SK-N-SH (cell line): Measurements from ENCODE around the gene ZNF784. TPM values are rescaled to one million over a fixed set of nuclear protein-coding genes. Genes with fewer than 3 reads are reported as not detected.
A peak's percentile ranks its signal among the peaks of the same experiment; 100 is the strongest.

Experiments used
- EP300 ChIP-seq, 2 experiments: IDR thresholded peaks; 2 replicates each; pipeline versions ENCODE4 v1.4.0 to v1.6.1; 2012; ENCODE audit warnings: borderline replicate concordance in 1 of 2, low read depth in 1 of 2, low read length in 1 of 2
- EZH2phosphoT487 ChIP-seq: fragments of 200-600 bp; sonication (generic); IDR thresholded peaks from 2 replicates; pipeline ENCODE4 v1.6.1; 2017; ENCODE audit warnings: low read depth, mixed run types, mild to moderate bottlenecking, antibody characterized with exemption, moderate library complexity, borderline replicate concordance
- FOSL2 ChIP-seq: IDR thresholded peaks from 2 replicates; pipeline ENCODE4 v1.4.0; 2012; ENCODE audit warnings: low read depth, mild to moderate bottlenecking, moderate library complexity, borderline replicate concordance
- FOXJ3 ChIP-seq: sonication (generic); formaldehyde crosslinking; IDR thresholded peaks from 2 replicates; pipeline ENCODE4 v1.5.1; 2020; ENCODE audit warnings: mild to moderate bottlenecking, missing genetic modification reagents
- GABPA ChIP-seq: IDR thresholded peaks from 2 replicates; pipeline ENCODE4 v1.4.0; 2012; ENCODE audit warnings: low read depth, mild to moderate bottlenecking
- GATA2 ChIP-seq: sonication (generic); formaldehyde crosslinking; IDR thresholded peaks from 2 replicates; pipeline ENCODE4 v1.5.0; 2020; ENCODE audit warnings: mild to moderate bottlenecking, missing genetic modification reagents
- NRF1 ChIP-seq: IDR thresholded peaks from 2 replicates; pipeline ENCODE4 v1.6.1; 2012; ENCODE audit warnings: low read depth, mild to moderate bottlenecking, low read length
- RFX5 ChIP-seq: IDR thresholded peaks from 2 replicates; pipeline ENCODE4 v1.6.1; 2012; ENCODE audit warnings: mild to moderate bottlenecking, improper control_type of control experiment, low read length
- TCF12 ChIP-seq: IDR thresholded peaks from 2 replicates; pipeline ENCODE4 v1.4.0; 2012
- TEAD4 ChIP-seq: IDR thresholded peaks from 2 replicates; pipeline ENCODE4 v1.4.0; 2012; ENCODE audit warnings: mild to moderate bottlenecking, borderline replicate concordance; ENCODE audit not compliant: insufficient read depth
- YY1 ChIP-seq: IDR thresholded peaks from 2 replicates; pipeline ENCODE4 v1.4.0; 2012; ENCODE audit warnings: low read depth, mild to moderate bottlenecking
- polyA plus RNA-seq, 3 experiments: library from polyadenylated mRNA; depleted of rRNA; stranded (reverse); fragments of >200 nt; gene quantifications; 2 replicates each; pipeline ENCODE4 v1.2.3, GENCODE V29; 2012
- TF ChIP-seq, protein P1 (sequence below): IDR thresholded peaks from 2 replicates; pipeline ENCODE4; 2012
- TF ChIP-seq, protein P2 (sequence below): IDR thresholded peaks from 2 replicates; pipeline ENCODE4 v1.4.0; 2012; ENCODE audit warnings: low read depth
- TF ChIP-seq, protein P3 (sequence below): fragments of 150-350 bp; IDR thresholded peaks from 2 replicates; pipeline ENCODE4 v1.6.1; 2017; ENCODE audit warnings: antibody characterized with exemption, low read length, low read depth, borderline replicate concordance
- TF ChIP-seq, protein P4 (sequence below): IDR thresholded peaks from 2 replicates; pipeline ENCODE4 v1.6.1; 2012; ENCODE audit warnings: mild to moderate bottlenecking, low read depth, low read length, moderate library complexity

The ZNF784 gene
- polyA plus RNA-seq, 1 of the 3 experiments (the other 2 are of a cell fraction): 5.5 TPM

DNA sequence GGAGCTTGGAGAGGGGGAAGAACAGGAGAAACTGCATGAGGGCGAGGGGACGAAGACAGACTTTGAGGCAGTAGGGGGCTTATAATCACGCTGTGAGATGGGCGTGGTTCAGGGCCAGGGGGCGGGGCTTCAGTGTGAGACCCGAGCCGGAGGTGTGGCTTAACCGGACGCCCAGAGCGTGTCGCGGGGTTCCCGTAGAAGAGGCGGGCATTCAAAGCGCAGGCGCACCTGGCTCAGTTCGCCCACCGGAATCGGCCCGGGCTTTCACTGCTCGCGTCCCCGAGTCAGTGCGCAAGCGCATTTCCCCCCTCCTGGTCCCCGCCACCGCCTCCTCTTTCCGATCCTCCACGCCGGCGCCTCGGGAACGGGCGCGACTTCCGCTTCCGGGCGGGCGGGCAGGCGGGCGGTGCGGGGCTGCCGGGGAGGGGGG lies 19.1 kb downstream of the ZNF784 start (continued):
- TF ChIP-seq, protein P1, sequence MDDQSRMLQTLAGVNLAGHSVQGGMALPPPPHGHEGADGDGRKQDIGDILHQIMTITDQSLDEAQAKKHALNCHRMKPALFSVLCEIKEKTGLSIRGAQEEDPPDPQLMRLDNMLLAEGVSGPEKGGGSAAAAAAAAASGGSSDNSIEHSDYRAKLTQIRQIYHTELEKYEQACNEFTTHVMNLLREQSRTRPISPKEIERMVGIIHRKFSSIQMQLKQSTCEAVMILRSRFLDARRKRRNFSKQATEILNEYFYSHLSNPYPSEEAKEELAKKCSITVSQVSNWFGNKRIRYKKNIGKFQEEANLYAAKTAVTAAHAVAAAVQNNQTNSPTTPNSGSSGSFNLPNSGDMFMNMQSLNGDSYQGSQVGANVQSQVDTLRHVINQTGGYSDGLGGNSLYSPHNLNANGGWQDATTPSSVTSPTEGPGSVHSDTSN: no peak
- TF ChIP-seq, protein P2, sequence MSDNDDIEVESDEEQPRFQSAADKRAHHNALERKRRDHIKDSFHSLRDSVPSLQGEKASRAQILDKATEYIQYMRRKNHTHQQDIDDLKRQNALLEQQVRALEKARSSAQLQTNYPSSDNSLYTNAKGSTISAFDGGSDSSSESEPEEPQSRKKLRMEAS: peak; percentile 89
- TF ChIP-seq NRF1 (peak; percentile 95), FOSL2 (no peak), GABPA (peak; percentile 85), EZH2phosphoT487 (no peak), TCF12 (no peak), EP300 (IDR thresholded peaks at IDR 0.05; ENCODE audit: borderline replicate concordance in 1 of 2, low read depth in 1 of 2, low read length in 1 of 2) (no peak), TEAD4 (no peak), GATA2 (CRISPR knock-in tag) (no peak), RFX5 (no peak), YY1 (no peak), FOXJ3 (CRISPR knock-in tag) (no peak)
- TF ChIP-seq, protein P3, sequence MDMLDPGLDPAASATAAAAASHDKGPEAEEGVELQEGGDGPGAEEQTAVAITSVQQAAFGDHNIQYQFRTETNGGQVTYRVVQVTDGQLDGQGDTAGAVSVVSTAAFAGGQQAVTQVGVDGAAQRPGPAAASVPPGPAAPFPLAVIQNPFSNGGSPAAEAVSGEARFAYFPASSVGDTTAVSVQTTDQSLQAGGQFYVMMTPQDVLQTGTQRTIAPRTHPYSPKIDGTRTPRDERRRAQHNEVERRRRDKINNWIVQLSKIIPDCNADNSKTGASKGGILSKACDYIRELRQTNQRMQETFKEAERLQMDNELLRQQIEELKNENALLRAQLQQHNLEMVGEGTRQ: no peak
- TF ChIP-seq, protein P4, sequence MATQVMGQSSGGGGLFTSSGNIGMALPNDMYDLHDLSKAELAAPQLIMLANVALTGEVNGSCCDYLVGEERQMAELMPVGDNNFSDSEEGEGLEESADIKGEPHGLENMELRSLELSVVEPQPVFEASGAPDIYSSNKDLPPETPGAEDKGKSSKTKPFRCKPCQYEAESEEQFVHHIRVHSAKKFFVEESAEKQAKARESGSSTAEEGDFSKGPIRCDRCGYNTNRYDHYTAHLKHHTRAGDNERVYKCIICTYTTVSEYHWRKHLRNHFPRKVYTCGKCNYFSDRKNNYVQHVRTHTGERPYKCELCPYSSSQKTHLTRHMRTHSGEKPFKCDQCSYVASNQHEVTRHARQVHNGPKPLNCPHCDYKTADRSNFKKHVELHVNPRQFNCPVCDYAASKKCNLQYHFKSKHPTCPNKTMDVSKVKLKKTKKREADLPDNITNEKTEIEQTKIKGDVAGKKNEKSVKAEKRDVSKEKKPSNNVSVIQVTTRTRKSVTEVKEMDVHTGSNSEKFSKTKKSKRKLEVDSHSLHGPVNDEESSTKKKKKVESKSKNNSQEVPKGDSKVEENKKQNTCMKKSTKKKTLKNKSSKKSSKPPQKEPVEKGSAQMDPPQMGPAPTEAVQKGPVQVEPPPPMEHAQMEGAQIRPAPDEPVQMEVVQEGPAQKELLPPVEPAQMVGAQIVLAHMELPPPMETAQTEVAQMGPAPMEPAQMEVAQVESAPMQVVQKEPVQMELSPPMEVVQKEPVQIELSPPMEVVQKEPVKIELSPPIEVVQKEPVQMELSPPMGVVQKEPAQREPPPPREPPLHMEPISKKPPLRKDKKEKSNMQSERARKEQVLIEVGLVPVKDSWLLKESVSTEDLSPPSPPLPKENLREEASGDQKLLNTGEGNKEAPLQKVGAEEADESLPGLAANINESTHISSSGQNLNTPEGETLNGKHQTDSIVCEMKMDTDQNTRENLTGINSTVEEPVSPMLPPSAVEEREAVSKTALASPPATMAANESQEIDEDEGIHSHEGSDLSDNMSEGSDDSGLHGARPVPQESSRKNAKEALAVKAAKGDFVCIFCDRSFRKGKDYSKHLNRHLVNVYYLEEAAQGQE: no peak
